ENCODE results near the gene LSM12.

LSM12 gene

DNA sequence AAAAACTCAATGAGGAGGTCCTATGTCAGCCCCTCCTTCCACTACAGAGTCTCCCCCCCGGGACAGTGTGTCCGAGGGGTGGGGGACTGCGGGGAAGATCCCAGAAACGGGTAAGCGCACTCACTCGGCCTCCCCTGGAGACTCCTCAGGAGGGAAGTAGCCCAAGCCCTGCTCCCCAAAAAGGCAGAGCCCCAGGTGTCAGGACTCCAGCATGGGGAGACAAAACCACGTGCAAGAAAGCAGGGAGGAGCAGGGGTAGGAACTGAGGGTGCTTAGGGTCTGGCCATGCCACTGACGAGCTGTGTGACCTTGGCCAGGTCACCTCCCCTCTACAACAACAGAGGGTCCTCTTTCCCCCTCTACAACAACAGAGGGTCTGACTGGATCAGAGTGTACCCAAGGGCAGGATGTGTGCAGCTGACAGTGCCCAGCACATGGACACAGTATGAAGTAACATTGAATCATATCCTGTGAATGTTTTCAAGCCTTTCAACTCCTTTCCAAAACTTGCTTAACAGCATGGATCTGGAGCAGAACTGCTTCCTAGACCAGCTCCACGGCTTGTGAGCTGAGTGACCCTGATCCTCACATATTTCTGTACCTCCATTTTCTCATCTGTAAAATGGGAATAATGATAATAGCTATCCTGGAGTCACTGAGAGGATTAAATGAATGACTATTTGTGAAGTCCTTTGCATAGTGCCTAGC is 64.2 kb downstream of the LSM12 start:
- Mint-ChIP-seq H3K4me1 (peaks cover 5% of the 10 kb centered on the region), H3K27ac (no peak overlapping the region)
- TF ChIP-seq, protein P1, sequence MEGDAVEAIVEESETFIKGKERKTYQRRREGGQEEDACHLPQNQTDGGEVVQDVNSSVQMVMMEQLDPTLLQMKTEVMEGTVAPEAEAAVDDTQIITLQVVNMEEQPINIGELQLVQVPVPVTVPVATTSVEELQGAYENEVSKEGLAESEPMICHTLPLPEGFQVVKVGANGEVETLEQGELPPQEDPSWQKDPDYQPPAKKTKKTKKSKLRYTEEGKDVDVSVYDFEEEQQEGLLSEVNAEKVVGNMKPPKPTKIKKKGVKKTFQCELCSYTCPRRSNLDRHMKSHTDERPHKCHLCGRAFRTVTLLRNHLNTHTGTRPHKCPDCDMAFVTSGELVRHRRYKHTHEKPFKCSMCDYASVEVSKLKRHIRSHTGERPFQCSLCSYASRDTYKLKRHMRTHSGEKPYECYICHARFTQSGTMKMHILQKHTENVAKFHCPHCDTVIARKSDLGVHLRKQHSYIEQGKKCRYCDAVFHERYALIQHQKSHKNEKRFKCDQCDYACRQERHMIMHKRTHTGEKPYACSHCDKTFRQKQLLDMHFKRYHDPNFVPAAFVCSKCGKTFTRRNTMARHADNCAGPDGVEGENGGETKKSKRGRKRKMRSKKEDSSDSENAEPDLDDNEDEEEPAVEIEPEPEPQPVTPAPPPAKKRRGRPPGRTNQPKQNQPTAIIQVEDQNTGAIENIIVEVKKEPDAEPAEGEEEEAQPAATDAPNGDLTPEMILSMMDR (IDR thresholded peaks at IDR 0.05; ENCODE audit: unreplicated experiment in 3 of 3): no peak

DNA sequence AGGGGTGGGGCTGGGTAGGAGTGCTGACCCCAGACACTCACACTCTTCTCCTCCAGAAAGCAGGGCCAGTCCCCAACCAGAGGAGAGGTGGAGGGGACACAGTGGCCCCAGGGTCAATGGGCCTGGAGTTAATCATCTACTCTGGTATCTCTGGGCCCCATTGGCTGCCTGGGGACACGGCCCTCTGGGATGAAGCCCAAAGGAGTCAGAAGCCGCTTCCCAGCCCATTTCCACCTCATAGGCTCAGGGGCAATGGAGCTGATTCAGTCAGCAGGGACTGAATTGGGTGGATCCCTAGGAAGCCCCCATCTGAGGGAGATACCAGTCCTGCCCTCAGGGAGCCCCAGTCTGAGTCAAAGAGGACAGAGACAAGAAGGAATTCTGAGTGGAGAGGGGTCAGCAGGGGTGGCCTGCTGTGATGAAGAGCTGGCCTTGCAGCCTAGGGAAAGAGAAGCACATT is 65.0 kb downstream of the LSM12 start:
- Mint-ChIP-seq H3K27me3 (ENCODE audit: low read depth) (peaks cover 70% of the 10 kb centered on the region), H3K9me3 (no peaks in the 10 kb centered on the region), H3K4me3 (peak overlapping the region in 1 of 3 experiments; percentile 8), H3K4me1 (peaks cover 5% of the 10 kb centered on the region), H3K27ac (no peak overlapping the region), H3K36me3 (ENCODE audit: low read depth) (no peaks in the 10 kb centered on the region)
- TF ChIP-seq, protein P1 (IDR thresholded peaks at IDR 0.05; ENCODE audit: unreplicated experiment in 3 of 3): no peak

More for the DNA sequence above, 64.2 kb downstream of the LSM12 start:
- Mint-ChIP-seq H3K36me3 (ENCODE audit: low read depth) (no peaks in the 10 kb centered on the region), H3K27me3 (ENCODE audit: low read depth) (peaks cover 78% of the 10 kb centered on the region), H3K4me3 (no peak overlapping the region), H3K9me3 (no peaks in the 10 kb centered on the region)

DNA sequence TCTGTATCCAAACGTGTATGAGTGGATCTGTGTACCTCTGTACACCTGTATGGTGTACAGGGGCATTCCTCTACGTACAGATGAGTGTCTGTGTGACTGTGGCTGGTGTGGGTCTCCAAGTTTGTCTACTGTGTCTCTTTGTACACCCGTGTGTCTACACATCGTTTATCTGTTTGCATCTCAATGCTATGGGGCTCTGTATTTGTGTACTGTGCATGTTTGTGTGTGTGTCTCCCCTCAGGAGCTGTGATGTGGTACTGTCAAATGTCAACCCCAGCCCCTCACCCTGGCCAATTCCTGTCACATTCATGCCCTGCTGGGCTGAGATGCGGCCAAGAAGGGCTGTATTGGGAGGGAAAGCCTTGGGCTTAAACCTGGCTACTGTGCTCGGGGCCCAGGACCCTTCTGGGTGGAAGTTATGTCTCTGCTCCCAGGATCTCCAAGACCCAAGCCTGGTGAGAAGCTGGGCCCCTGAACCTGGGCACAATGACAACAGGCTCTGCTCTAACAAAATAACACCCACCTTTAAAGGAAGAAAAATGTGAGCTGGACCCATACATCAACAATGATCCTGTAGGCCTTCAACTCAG is 65.5 kb downstream of the LSM12 start:
- Mint-ChIP-seq H3K9me3 (no peaks in the 10 kb centered on the region), H3K27me3 (ENCODE audit: low read depth) (peaks cover 68% of the 10 kb centered on the region), H3K4me3 (no peak overlapping the region), H3K36me3 (ENCODE audit: low read depth) (no peaks in the 10 kb centered on the region), H3K27ac (no peak overlapping the region), H3K4me1 (peaks cover under 1% of the 10 kb centered on the region)
- TF ChIP-seq, protein P1 (IDR thresholded peaks at IDR 0.05; ENCODE audit: unreplicated experiment in 3 of 3): no peak

DNA sequence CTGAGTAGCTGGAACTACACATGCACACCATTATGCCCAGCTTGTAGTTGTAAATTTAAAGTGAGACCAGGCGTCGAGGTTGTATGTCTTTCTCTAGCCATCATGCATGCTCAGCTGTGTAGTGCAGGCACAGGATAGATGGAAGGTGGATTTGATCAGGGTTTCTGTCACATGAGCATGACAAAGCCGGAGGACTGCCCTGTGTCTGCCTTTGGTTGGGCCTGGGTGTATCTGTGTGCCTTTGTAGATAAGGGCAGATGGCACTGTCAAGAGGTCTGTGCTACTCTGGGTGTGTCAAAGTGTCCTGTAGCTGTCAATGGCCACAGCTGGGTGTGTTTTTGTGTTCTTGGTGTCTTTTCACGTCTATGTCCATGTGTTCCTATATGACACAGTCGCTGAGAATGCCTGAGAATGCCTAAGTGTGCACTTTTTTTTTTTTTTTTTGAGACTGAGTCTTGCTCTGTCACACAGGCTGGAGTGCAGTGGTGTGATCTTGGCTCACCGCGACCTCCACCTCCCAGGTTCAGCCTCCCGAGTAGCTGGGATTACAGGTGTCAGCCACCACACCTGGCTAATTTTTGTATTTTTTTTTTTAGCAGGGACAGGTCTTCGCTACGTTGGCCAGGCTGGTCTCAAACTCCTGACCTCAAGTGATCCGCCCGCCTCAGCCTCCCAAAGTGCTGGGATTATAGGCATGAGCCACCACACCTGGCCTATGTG is 66.2 kb downstream of the LSM12 start:
- no peaks in the 10 kb centered on the region for H3K4me1 Mint-ChIP-seq
- H3K9me3 Mint-ChIP-seq: no peaks in the 10 kb centered on the region

DNA sequence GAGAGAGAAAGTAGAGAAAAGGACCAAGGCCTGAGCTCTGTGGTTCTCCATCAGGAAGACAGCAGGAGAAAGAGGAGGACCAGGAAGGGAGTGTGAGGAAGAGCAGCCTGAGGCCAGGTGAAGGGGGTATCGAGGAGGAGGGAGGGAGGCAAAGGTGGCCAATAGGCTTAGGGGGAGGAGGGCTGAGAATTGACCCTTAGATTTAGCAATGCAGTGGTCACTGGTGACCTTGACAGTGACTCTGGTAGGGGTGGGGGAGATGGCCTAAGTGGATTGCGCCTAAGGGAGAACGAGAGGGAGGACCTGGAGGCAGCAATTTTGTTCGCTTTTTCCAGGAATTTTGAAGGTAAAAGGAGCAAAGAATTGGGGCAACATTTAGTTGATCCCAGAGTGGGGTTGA is 67.4 kb downstream of the LSM12 start:
- Mint-ChIP-seq H3K9me3 (no peaks in the 10 kb centered on the region), H3K4me3 (no peak overlapping the region), H3K27me3 (ENCODE audit: low read depth) (peaks cover 66% of the 10 kb centered on the region), H3K36me3 (ENCODE audit: low read depth) (no peaks in the 10 kb centered on the region), H3K4me1 (no peaks in the 10 kb centered on the region), H3K27ac (no peak overlapping the region)
- TF ChIP-seq, protein P1 (IDR thresholded peaks at IDR 0.05; ENCODE audit: unreplicated experiment in 3 of 3): no peak

More for the DNA sequence above, 66.2 kb downstream of the LSM12 start:
- TF ChIP-seq, protein P1 (IDR thresholded peaks at IDR 0.05; ENCODE audit: unreplicated experiment in 3 of 3): no peak
- peaks cover 68% of the 10 kb centered on the region for H3K27me3 Mint-ChIP-seq (ENCODE audit: low read depth)
- no peak overlapping the region for H3K4me3 Mint-ChIP-seq
- H3K36me3 Mint-ChIP-seq (ENCODE audit: low read depth): no peaks in the 10 kb centered on the region
- H3K27ac Mint-ChIP-seq: no peak overlapping the region

Data from nephron (organoid).